GM12872 (cell line): ENCODE measurements around the gene PDE3B.

Experiments
- CTCF ChIP-seq: IDR thresholded peaks from 3 replicates; pipeline ENCODE4 v1.5.1; 2011; ENCODE audit warnings: low read depth, mild to moderate bottlenecking, low read length, moderate library complexity; ENCODE audit not compliant: insufficient read depth

PDE3B gene

GRCh38 chr11:14643697-14644225 is at the start of gene PDE3B:
PDE3B (plus strand) TSS chr11:14643804; CDS start chr11:14644076, 272 bp downstream.
- TF ChIP-seq CTCF: 0 out of 3 replicates have a peak, but pooled peaks have one; percentile 21

- no peak for TF ChIP-seq CTCF
Observed at GRCh38 chr11:14607713-14608112, 35.9 kb upstream of the PDE3B start.

DNA sequence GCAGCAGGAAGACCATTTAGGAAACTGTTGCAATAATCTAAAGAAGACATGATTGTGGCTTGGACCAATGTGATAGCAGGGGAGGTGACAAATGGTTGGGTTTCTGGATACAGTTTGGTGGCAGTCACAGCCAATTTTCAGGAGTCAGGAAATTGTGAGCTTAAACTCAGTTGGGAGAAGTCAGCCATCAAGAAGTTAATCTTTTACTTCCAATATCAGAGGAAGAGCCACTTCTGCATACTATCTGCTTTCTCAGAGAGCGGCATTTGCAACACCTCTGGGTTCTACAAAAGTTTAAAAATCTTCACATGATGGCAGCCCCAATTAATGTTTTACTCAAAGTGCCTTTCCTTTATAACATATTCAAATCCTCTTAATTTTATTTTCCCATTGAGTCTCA is 33.7 kb upstream of the PDE3B start:
- no peak for TF ChIP-seq CTCF

- TF ChIP-seq CTCF: no peak
Observed at GRCh38 chr11:14611939-14612338, 31.7 kb upstream of the PDE3B start.

- no peak for TF ChIP-seq CTCF
Observed at GRCh38 chr11:14612694-14613093, 30.9 kb upstream of the PDE3B start.

GRCh38 chr11:14614091-14614622 is 29.4 kb upstream of the PDE3B start:
- TF ChIP-seq CTCF: no peak

DNA sequence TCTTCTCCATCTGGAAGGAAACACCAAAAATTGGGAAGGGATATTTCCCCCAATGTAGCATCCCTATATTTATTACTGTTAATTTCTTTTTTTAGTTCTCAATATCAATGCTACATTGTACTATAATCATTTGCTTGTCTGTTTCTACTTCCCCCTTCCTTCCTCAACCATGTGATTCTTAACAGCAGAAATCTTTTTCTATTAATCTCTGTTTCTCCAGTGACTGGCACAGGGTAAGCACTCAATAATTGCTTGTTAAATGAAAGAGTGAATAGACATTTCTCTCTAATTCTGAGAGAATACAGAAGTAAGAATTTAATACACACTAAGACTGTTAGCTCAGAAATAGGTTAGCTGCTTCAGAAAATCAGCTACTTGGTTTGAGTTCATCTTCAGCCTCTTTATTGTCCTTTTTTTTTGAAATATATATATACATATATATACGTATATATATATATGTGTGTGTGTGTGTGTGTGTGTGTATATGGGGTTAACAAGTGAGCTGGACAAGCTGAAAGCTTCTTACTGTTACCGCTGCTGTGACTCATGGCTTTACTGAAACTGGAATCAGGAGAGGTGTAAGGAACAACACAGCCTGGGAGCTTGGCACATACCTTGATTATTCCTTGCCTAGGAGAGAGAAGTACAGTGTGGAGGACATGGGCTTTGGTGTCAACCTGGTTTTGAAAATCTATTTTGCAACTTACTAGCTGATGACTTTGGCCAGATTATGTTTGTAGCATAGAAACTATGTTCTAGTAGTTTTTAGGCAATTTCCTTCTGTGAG is 26.2 kb upstream of the PDE3B start:
- TF ChIP-seq CTCF: no peak
